OCI-LY7 (cell line): ENCODE measurements around the gene REEP6.

Source experiments
- CTCF ChIP-seq: fragments of 200-600 bp; sonication (generic); conservative IDR thresholded peaks from 2 replicates; pipeline ENCODE4 v1.5.1; 2014; ENCODE audit warnings: mild to moderate bottlenecking, antibody characterized with exemption, low read length, moderate library complexity, mixed read lengths
- EZH2phosphoT487 ChIP-seq: fragments of 200-600 bp; sonication (generic); IDR thresholded peaks from 2 replicates; pipeline ENCODE4 v1.6.1; 2018; ENCODE audit warnings: low read depth, borderline replicate concordance, mild to moderate bottlenecking, mixed run types, antibody characterized with exemption, low read length, moderate library complexity, mixed read lengths

GRCh38 chr19:1513499-1514294 lies 22.7 kb downstream of the REEP6 start:
- peak; percentile 76 for TF ChIP-seq CTCF
- TF ChIP-seq EZH2phosphoT487, result no peak
